Measurements from ENCODE around the gene KSR1.
"Not testable (repeated sequence)": the region's sequence is repeated elsewhere in the genome, so short reads cannot be mapped to it uniquely, and the experiment has no call there.

KSR1 gene

GRCh38 chr17:27621942-27622559 lies 165.8 kb downstream of the KSR1 start:
- no peak for DNase-seq

- no peak for DNase-seq
Measured at GRCh38 chr17:27622986-27623385, 166.7 kb downstream of the KSR1 start.

- no peak for DNase-seq
Measured at GRCh38 chr17:27623614-27624013, 167.4 kb downstream of the KSR1 start.

GRCh38 chr17:27624539-27624938 lies 168.3 kb downstream of the KSR1 start:
- DNase-seq: no peak

- no peak for DNase-seq
Measured at GRCh38 chr17:27625856-27626255, 169.6 kb downstream of the KSR1 start.

- no peak for DNase-seq
Measured at GRCh38 chr17:27627514-27627913, 171.3 kb downstream of the KSR1 start.

GRCh38 chr17:27628376-27628775 lies 172.1 kb downstream of the KSR1 start:
- DNase-seq: no peak

- not testable (repeated sequence) for DNase-seq
Measured at GRCh38 chr17:27629260-27629659, 173.0 kb downstream of the KSR1 start.

GRCh38 chr17:27630607-27631410 lies 174.6 kb downstream of the KSR1 start, which contains the start of gene LGALS9:
LGALS9 (plus strand) TSS chr17:27631188; CDS start chr17:27631266, 78 bp downstream.
- no peak for DNase-seq

GRCh38 chr17:27631411-27631760 lies 175.1 kb downstream of the KSR1 start:
- DNase-seq: no peak

GRCh38 chr17:27631897-27632725 lies 175.9 kb downstream of the KSR1 start:
- no peak for DNase-seq

- DNase-seq: peak; percentile 55
Measured at GRCh38 chr17:27632766-27633165, 176.5 kb downstream of the KSR1 start.

GRCh38 chr17:27633312-27634025 lies 177.2 kb downstream of the KSR1 start:
- DNase-seq: no peak

GRCh38 chr17:27634026-27634335 lies 177.7 kb downstream of the KSR1 start:
- DNase-seq: no peak

- no peak for DNase-seq
Measured at GRCh38 chr17:27634776-27635175, 178.5 kb downstream of the KSR1 start.

- no peak for DNase-seq
Measured at GRCh38 chr17:27635275-27635823, 179.1 kb downstream of the KSR1 start.

- not testable (repeated sequence) for DNase-seq
Measured at GRCh38 chr17:27636005-27636520, 179.8 kb downstream of the KSR1 start.

GRCh38 chr17:27637818-27638217 lies 181.6 kb downstream of the KSR1 start:
- not testable (repeated sequence) for DNase-seq

- DNase-seq: not testable (repeated sequence)
Measured at GRCh38 chr17:27638415-27638914, 182.2 kb downstream of the KSR1 start.

- DNase-seq: no peak
Measured at GRCh38 chr17:27640790-27641189, 184.5 kb downstream of the KSR1 start.

- no peak for DNase-seq
Measured at GRCh38 chr17:27644586-27644985, 188.3 kb downstream of the KSR1 start.

GRCh38 chr17:27645621-27646020 lies 189.4 kb downstream of the KSR1 start:
- not testable (repeated sequence) for DNase-seq

Measured in fibroblast of skin of right biceps (primary cell).